Thyroid gland (tissue), 4 donors: ENCODE results near the gene XCL1. TPM values are rescaled to one million over a fixed set of nuclear protein-coding genes. Genes with fewer than 3 reads are reported as not detected.
"Not testable (repeated sequence)": the region's sequence is repeated elsewhere in the genome, so short reads cannot be mapped to it uniquely, and the experiment has no call there.

ENCODE experiments used
- DNase-seq, 2 donors: peaks; one replicate each; pipeline ENCODE4 v3.0.0-alpha.2; 2019
- H3K27ac ChIP-seq, 3 donors: fragments of 200-600 bp; sonication (generic); 1 replicate in 2 of 3; 2 replicates in 1 of 3; pipeline ENCODE4 v1.5.1; 2016 to 2019; ENCODE audit warnings: mild to moderate bottlenecking in 1 of 3, moderate library complexity in 1 of 3
- H3K27me3 ChIP-seq: fragments of 200-600 bp; sonication (generic); one replicate; pipeline ENCODE4 v1.5.1; 2019
- H3K36me3 ChIP-seq, 2 donors: fragments of 200-600 bp; sonication (generic); one replicate each; pipeline ENCODE4 v1.5.1; 2016 to 2019
- H3K4me1 ChIP-seq, 2 donors: fragments of 200-600 bp; sonication (generic); one replicate each; pipeline ENCODE4 v1.5.1; 2017 to 2019
- H3K4me3 ChIP-seq, 3 donors: fragments of 200-600 bp; sonication (generic); replicated peaks in 1 of 3; 1 replicate in 2 of 3; 2 replicates in 1 of 3; pipeline ENCODE4 v1.5.1; 2016; ENCODE audit warnings: mild to moderate bottlenecking in 1 of 3
- H3K9me3 ChIP-seq: fragments of 200-600 bp; sonication (generic); one replicate; pipeline ENCODE4 v1.5.1; 2017
- POLR2A ChIP-seq, 2 donors: fragments of 450-650 bp; IDR thresholded peaks; one replicate each; pipeline ENCODE4 v1.6.1; 2017; ENCODE audit warnings: antibody characterized with exemption in 2 of 2, mild to moderate bottlenecking in 2 of 2, moderate library complexity in 1 of 2
- WGBS, 2 donors: methylation state at CpG; one replicate each; pipeline ENCODE4 v1.1.5; 2017; 5-methylcytosine and 5-hydroxymethylcytosine counted together
- intact Hi-C: fragments of 100-400 bp; cut with DNase I; formaldehyde crosslinking; loops from one replicate; pipeline ENCODE4 v1.15.1; 2023
- total RNA-seq, 4 donors: library from RNA; depleted of rRNA; stranded (reverse); fragments of >200 nt; gene quantifications; one replicate each; pipeline ENCODE4 v1.2.3, GENCODE V29; 2016
- TF ChIP-seq, protein P1 (sequence below), 6 experiments: fragments of 200-600 bp in 3 of 6; fragments of 450-650 bp in 3 of 6; sonication (generic) in 3 of 6; IDR thresholded peaks; one replicate each; pipeline ENCODE4 v1.5.1; 2016 to 2019; ENCODE audit warnings: antibody characterized with exemption in 6 of 6, mild to moderate bottlenecking in 2 of 6, inconsistent platforms in 1 of 6, moderate library complexity in 1 of 6

The XCL1 gene, protein sequence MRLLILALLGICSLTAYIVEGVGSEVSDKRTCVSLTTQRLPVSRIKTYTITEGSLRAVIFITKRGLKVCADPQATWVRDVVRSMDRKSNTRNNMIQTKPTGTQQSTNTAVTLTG
- total RNA-seq = under 1 TPM in 1 of 4 donors, not detected in 3; 0.81 TPM

- 84 to 89% methylated on average over 5 of the region's 6 CpGs for WGBS, 2 donors
- DNase-seq, intact Hi-C loops: not testable (repeated sequence)
Observed at GRCh38 chr1:168576245-168576688, at the start of gene XCL1. XCL1 (plus strand) TSS chr1:168576605; CDS start chr1:168576638, 33 bp downstream.

GRCh38 chr1:168529518-168529917 lies 46.9 kb upstream of the XCL1 start:
- Histone ChIP-seq H3K36me3 (no peaks in the 10 kb centered on the region), H3K4me1 (no peaks in the 10 kb centered on the region), H3K27ac (no peak overlapping the region), H3K27me3 (no peaks in the 10 kb centered on the region), H3K4me3 (no peak overlapping the region), H3K9me3 (no peaks in the 10 kb centered on the region)
- intact Hi-C loops = no loop called here
- no peak for DNase-seq
- WGBS, 2 donors = 65 to 72% methylated on average over 1 of the region's 1 CpG
- no peak for TF ChIP-seq POLR2A (IDR thresholded peaks at IDR 0.05)
- TF ChIP-seq, protein P1, sequence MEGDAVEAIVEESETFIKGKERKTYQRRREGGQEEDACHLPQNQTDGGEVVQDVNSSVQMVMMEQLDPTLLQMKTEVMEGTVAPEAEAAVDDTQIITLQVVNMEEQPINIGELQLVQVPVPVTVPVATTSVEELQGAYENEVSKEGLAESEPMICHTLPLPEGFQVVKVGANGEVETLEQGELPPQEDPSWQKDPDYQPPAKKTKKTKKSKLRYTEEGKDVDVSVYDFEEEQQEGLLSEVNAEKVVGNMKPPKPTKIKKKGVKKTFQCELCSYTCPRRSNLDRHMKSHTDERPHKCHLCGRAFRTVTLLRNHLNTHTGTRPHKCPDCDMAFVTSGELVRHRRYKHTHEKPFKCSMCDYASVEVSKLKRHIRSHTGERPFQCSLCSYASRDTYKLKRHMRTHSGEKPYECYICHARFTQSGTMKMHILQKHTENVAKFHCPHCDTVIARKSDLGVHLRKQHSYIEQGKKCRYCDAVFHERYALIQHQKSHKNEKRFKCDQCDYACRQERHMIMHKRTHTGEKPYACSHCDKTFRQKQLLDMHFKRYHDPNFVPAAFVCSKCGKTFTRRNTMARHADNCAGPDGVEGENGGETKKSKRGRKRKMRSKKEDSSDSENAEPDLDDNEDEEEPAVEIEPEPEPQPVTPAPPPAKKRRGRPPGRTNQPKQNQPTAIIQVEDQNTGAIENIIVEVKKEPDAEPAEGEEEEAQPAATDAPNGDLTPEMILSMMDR (IDR thresholded peaks at IDR 0.05) = no peak

More at GRCh38 chr1:168576245-168576688, at the start of gene XCL1:
- H3K4me1 ChIP-seq, H3K9me3 ChIP-seq, H3K4me3 ChIP-seq, H3K27me3 ChIP-seq, H3K27ac ChIP-seq, H3K36me3 ChIP-seq: not testable (repeated sequence)

GRCh38 chr1:168531615-168532345 lies 44.6 kb upstream of the XCL1 start:
- H3K9me3 ChIP-seq = no peaks in the 10 kb centered on the region
- TF ChIP-seq, protein P1 (IDR thresholded peaks at IDR 0.05) = no peak
- no peak for TF ChIP-seq POLR2A (IDR thresholded peaks at IDR 0.05)
- no peak overlapping the region for H3K4me3 ChIP-seq
- no peaks in the 10 kb centered on the region for H3K4me1 ChIP-seq
- intact Hi-C loops = no loop called here
- H3K27ac ChIP-seq = no peak overlapping the region
- H3K27me3 ChIP-seq = no peaks in the 10 kb centered on the region
- WGBS, 2 donors = 94 to 100% methylated on average over 2 of the region's 2 CpGs
- no peaks in the 10 kb centered on the region for H3K36me3 ChIP-seq
- no peak for DNase-seq

DNA sequence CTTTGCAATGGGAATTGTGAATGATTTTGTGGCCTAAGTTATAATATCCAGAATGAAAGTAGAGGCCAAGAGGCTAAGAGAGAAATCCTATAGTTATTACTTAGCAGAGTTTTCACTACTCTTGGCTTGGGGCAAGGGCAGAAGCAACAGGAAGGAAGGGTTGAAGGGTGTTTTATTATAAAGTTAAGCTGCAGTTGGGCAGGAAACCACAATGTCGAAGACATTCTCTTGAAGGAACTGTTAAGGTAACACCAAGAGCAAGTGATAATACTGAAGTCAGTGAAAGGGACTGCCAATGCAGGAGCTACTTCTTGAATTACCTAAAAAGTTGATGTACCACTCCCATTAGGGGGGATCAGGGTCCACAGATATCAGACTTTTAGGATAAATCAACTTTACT lies 40.9 kb upstream of the XCL1 start:
- 64 to 78% methylated on average over 1 of the region's 1 CpG for WGBS, 2 donors
- H3K9me3 ChIP-seq = no peaks in the 10 kb centered on the region
- DNase-seq = no peak
- H3K4me3 ChIP-seq = no peak overlapping the region
- H3K27ac ChIP-seq = no peak overlapping the region
- no peak for TF ChIP-seq POLR2A (IDR thresholded peaks at IDR 0.05)
- TF ChIP-seq, protein P1 (IDR thresholded peaks at IDR 0.05) = no peak
- intact Hi-C loops = no loop called here
- H3K36me3 ChIP-seq = no peaks in the 10 kb centered on the region
- H3K27me3 ChIP-seq = no peaks in the 10 kb centered on the region
- no peaks in the 10 kb centered on the region for H3K4me1 ChIP-seq

GRCh38 chr1:168540798-168541197 lies 35.6 kb upstream of the XCL1 start:
- DNase-seq, H3K27me3 ChIP-seq, intact Hi-C loops, H3K9me3 ChIP-seq, H3K4me3 ChIP-seq, H3K36me3 ChIP-seq, H3K27ac ChIP-seq, H3K4me1 ChIP-seq: not testable (repeated sequence)
- 78 to 79% methylated on average over 7 of the region's 7 CpGs for WGBS, 2 donors

GRCh38 chr1:168542978-168543377 lies 33.4 kb upstream of the XCL1 start:
- intact Hi-C loops, H3K27me3 ChIP-seq, H3K27ac ChIP-seq, DNase-seq, H3K36me3 ChIP-seq, H3K4me1 ChIP-seq, H3K4me3 ChIP-seq, H3K9me3 ChIP-seq: not testable (repeated sequence)
- 89 to 97% methylated on average over 2 of the region's 2 CpGs for WGBS, 2 donors

- H3K27ac ChIP-seq, H3K9me3 ChIP-seq, H3K36me3 ChIP-seq, H3K4me1 ChIP-seq, DNase-seq, H3K4me3 ChIP-seq, intact Hi-C loops, H3K27me3 ChIP-seq: not testable (repeated sequence)
- WGBS, 2 donors = 83 to 84% methylated on average over 6 of the region's 8 CpGs
Observed at GRCh38 chr1:168543840-168544498, 32.4 kb upstream of the XCL1 start, which contains the start of gene XCL2. XCL2 (minus strand) TSS chr1:168543997; CDS start chr1:168543964, 33 bp downstream.
